HepG2 (cell line): ENCODE data around the gene ENPP4. TPM values are rescaled to one million over a fixed set of nuclear protein-coding genes. Genes with fewer than 3 reads are reported as not detected.

ENCODE experiments used
- ATAC-seq: fragments of 200-7000 bp; cut with Tn5 transposase; 3 replicates; pipeline ENCODE4 v1.9.1; 2020; ENCODE audit warnings: mild to moderate bottlenecking, moderate library complexity
- BruUV-seq: library from RNA; stranded (reverse); fragments of 400-500 nt; replicated peaks from 2 replicates; lab custom pipeline; 2021; lab: Mats Ljungman, UMichigan
- CTCF ChIA-PET: fragments of 300-600 bp; formaldehyde crosslinking; extraction: SDS; loops from one replicate; lab custom pipeline; 2021; ENCODE audit warnings: low total read pairs, inconsistent platforms, low intra/inter-chr PET ratio; lab: Yijun Ruan, JAX
- POLR2A ChIA-PET: fragments of 350-600 bp; sonication (Branson Sonifier 250); formaldehyde crosslinking; loops from one replicate; lab custom pipeline; 2020; ENCODE audit warnings: antibody characterized with exemption, inconsistent platforms; lab: Yijun Ruan, JAX
- DNase-seq: peaks from one replicate; pipeline ENCODE4 v3.0.0-alpha.2; 2015; ENCODE audit warnings: low spot score
- FAIRE-seq: peaks from 3 replicates; lab custom pipeline; 2011; peaks lifted over from hg19 to GRCh38; lab: Jason Lieb, UNC
- H2AFZ ChIP-seq: one replicate; pipeline ENCODE4 v1.6.1; 2011; ENCODE audit warnings: low read length, inconsistent platforms
- H3K27ac ChIP-seq: fragments of 300-600 bp; 3 replicates; pipeline ENCODE4 v1.8.0; 2011; ENCODE audit warnings: mixed run types, mild to moderate bottlenecking, mixed read lengths, low read length, inconsistent platforms; ENCODE audit not compliant: insufficient read depth; ENCODE audit errors: extremely low read length
- H3K27me3 ChIP-seq, 2 experiments: fragments of 200-600 bp in 1 of 2; 2 replicates in 1 of 2; 3 replicates in 1 of 2; pipeline versions ENCODE4 v1.6.0 to v1.8.0; 2011; ENCODE audit warnings: low read length in 2 of 2, mild to moderate bottlenecking in 2 of 2, moderate library complexity in 2 of 2, inconsistent platforms in 1 of 2; ENCODE audit not compliant: insufficient read depth in 2 of 2, control insufficient read depth in 1 of 2
- H3K36me3 ChIP-seq, 2 experiments: fragments of 200-600 bp in 1 of 2; replicated peaks in 1 of 2; 2 replicates in 1 of 2; 3 replicates in 1 of 2; pipeline versions ENCODE4 v1.5.1 to v1.8.0; 2011; ENCODE audit warnings: low read length in 2 of 2, inconsistent platforms in 1 of 2; ENCODE audit not compliant: insufficient read depth in 2 of 2, control insufficient read depth in 1 of 2
- H3K4me1 ChIP-seq: 2 replicates; pipeline ENCODE4 v1.5.1; 2012; ENCODE audit warnings: low read length, inconsistent platforms; ENCODE audit not compliant: insufficient read depth
- H3K4me2 ChIP-seq: 2 replicates; pipeline ENCODE4 v1.6.0; 2011; ENCODE audit warnings: low read depth, low read length, inconsistent platforms
- H3K4me3 ChIP-seq, 3 experiments: fragments of 200-600 bp in 1 of 3; sonication (generic), shearing (Covaris generic) in 1 of 3; replicated peaks in 1 of 3; 2 replicates each; pipeline ENCODE4 v1.5.1; 2011 to 2016; ENCODE audit warnings: low read length in 3 of 3, inconsistent platforms in 2 of 3, low read depth in 2 of 3, mild to moderate bottlenecking in 2 of 3, control low read depth in 1 of 3, mixed read lengths in 1 of 3; ENCODE audit not compliant: insufficient read depth in 1 of 3
- H3K79me2 ChIP-seq: one replicate; pipeline ENCODE4 v1.6.1; 2011; ENCODE audit warnings: low read length, inconsistent platforms; ENCODE audit not compliant: insufficient read depth
- H3K9ac ChIP-seq: 2 replicates; pipeline ENCODE4 v1.6.0; 2011; ENCODE audit warnings: mild to moderate bottlenecking, low read depth, low read length, inconsistent platforms; ENCODE audit not compliant: insufficient read depth
- H3K9me3 ChIP-seq: 2 replicates; pipeline ENCODE4 v1.5.1; 2012; ENCODE audit warnings: mild to moderate bottlenecking, low read length
- H4K20me1 ChIP-seq: 2 replicates; pipeline ENCODE4 v1.6.0; 2011; ENCODE audit warnings: inconsistent platforms, mild to moderate bottlenecking, low read length, moderate library complexity; ENCODE audit not compliant: insufficient read depth
- AKNA ChIP-seq: sonication (generic); formaldehyde crosslinking; IDR thresholded peaks from 2 replicates; pipeline ENCODE4 v1.4.0; 2020; ENCODE audit warnings: missing genetic modification reagents, borderline replicate concordance
- DBP ChIP-seq: sonication (generic); formaldehyde crosslinking; IDR thresholded peaks from 2 replicates; pipeline ENCODE4 v1.4.0; 2020; ENCODE audit warnings: missing genetic modification reagents; ENCODE audit errors: not compliant biosample characterization
- EED ChIP-seq: sonication (generic); formaldehyde crosslinking; IDR thresholded peaks from 2 replicates; pipeline ENCODE4 v1.5.0; 2020; ENCODE audit warnings: mild to moderate bottlenecking, missing genetic modification reagents
- FLYWCH1 ChIP-seq: sonication (generic); formaldehyde crosslinking; IDR thresholded peaks from 2 replicates; pipeline ENCODE4 v1.8.1; 2023; ENCODE audit warnings: mild to moderate bottlenecking, missing genetic modification reagents
- HOXA5 ChIP-seq: sonication (generic); formaldehyde crosslinking; IDR thresholded peaks from 2 replicates; pipeline ENCODE4 v1.4.0; 2020; ENCODE audit warnings: missing genetic modification reagents
- ISL2 ChIP-seq: sonication (generic); formaldehyde crosslinking; IDR thresholded peaks from 2 replicates; pipeline ENCODE4 v1.5.0; 2020; ENCODE audit warnings: missing genetic modification reagents
- NCOA5 ChIP-seq: sonication (generic); formaldehyde crosslinking; IDR thresholded peaks from 2 replicates; pipeline ENCODE4 v1.4.0; 2020; ENCODE audit warnings: missing genetic modification reagents
- PCBP1 ChIP-seq: fragments of 200-400 bp; formaldehyde crosslinking; IDR thresholded peaks from 2 replicates; pipeline ENCODE4 v1.6.1; 2017; ENCODE audit warnings: mild to moderate bottlenecking, low read depth, low read length, borderline replicate concordance
- PLRG1 ChIP-seq: fragments of 450-650 bp; conservative IDR thresholded peaks from 2 replicates; pipeline ENCODE4 v1.6.1; 2016
- YY1 ChIP-seq: IDR thresholded peaks from 2 replicates; pipeline ENCODE4 v1.6.1; 2011; ENCODE audit warnings: low read length, low read depth, moderate library complexity, mild to moderate bottlenecking; ENCODE audit not compliant: insufficient read depth, insufficient replicate concordance
- ZFX ChIP-seq: sonication (generic); formaldehyde crosslinking; IDR thresholded peaks from 2 replicates; pipeline ENCODE4 v1.4.0; 2020; ENCODE audit warnings: mild to moderate bottlenecking, low read depth, missing genetic modification reagents, moderate library complexity
- WGBS: methylation state at CpG from one replicate; pipeline ENCODE4 v1.1.6; 2017; ENCODE audit warnings: low lambda C conversion rate; 5-methylcytosine and 5-hydroxymethylcytosine counted together
- in situ Hi-C: cut with HindIII; loops from 2 replicates; pipeline ENCODE4 v1.10.0; 2017; ENCODE audit warnings: low pct_unique_long_range_greater_than_20kb; ENCODE audit not compliant: extremely low pct_ligation_motif_present
- intact Hi-C: fragments of 100-400 bp; cut with micrococcal nuclease; formaldehyde crosslinking; loops from one replicate; pipeline ENCODE4 v1.10.0; 2022; ENCODE audit not compliant: unreplicated experiment
- polyA plus RNA-seq, 8 experiments: library from polyadenylated mRNA; depleted of rRNA in 3 of 8; stranded (reverse) in 7 of 8; unstranded in 1 of 8; fragments of >200 nt; fragmentation: Illumina TruSeq in 4 of 8; extraction: Trizol in 4 of 8; gene quantifications; 2 replicates each; pipeline versions ENCODE4 v1.2.1 to v1.2.3, GENCODE V29; 2011 to 2016; ENCODE audit warnings: low read depth in 4 of 8, missing spikeins in 1 of 8, mixed read lengths in 1 of 8; ENCODE audit not compliant: insufficient read depth in 1 of 8
- total RNA-seq, 5 experiments: library from RNA; depleted of rRNA; stranded (reverse); fragments of >200 nt; fragmentation: Illumina TruSeq; extraction: Trizol; gene quantifications; 2 replicates each; pipeline ENCODE4 v1.2.3, GENCODE V29; 2016; ENCODE audit warnings: low read depth in 1 of 5

Gene ENPP4
- total and polyA plus RNA-seq, 2 of the 13 experiments (the other 11 are each of a cell fraction or from before 2014, with no cell fraction given) = 0.04 to 0.38 TPM

- TF ChIP-seq AKNA (no peak), ISL2 (CRISPR knock-in tag) (no peak), ZFX (CRISPR knock-in tag) (no peak), PLRG1 (no peak), EED (no peak), NCOA5 (CRISPR knock-in tag) (no peak), PCBP1 (no peak), DBP (CRISPR knock-in tag) (no peak)
These were observed 45.1 kb downstream of the ENPP4 start (continued) for GRCh38 chr6:46174904-46175303.

- ChIA-PET POLR2A (no interaction called here), CTCF (no interaction called here)
- Histone ChIP-seq H2AFZ (no peak overlapping the region), H3K4me1 (no peaks in the 10 kb centered on the region), H3K4me3 (no peak overlapping the region), H3K4me2 (no peak overlapping the region), H3K36me3 (no peaks in the 10 kb centered on the region), H3K9ac (no peak overlapping the region), H3K27ac (no peak overlapping the region), H3K27me3 (peaks cover 0 to 11% of the 10 kb centered on the region in 2 experiments; a peak in 2 of 5 replicates), H3K9me3 (no peaks in the 10 kb centered on the region), H3K79me2 (no peaks in the 10 kb centered on the region), H4K20me1 (no peaks in the 10 kb centered on the region)
- intact Hi-C loops (no loop called here), in situ Hi-C loops (no loop called here)
- DNase-seq = no peak
- no peak for FAIRE-seq
- ATAC-seq = no peak
- WGBS = 13% methylated on average over 4 of the region's 4 CpGs
- no peak for TF ChIP-seq YY1
- no peak for TF ChIP-seq HOXA5 (CRISPR knock-in tag)
- TF ChIP-seq FLYWCH1 (CRISPR knock-in tag) = no peak
- no TSS peak for BruUV-seq
These were observed 45.7 kb downstream of the ENPP4 start for GRCh38 chr6:46175446-46175845.
